Measurements from ENCODE around the gene ZSWIM1.

The ZSWIM1 gene

GRCh38 chr20:45913116-45913515 lies 32.1 kb downstream of the ZSWIM1 start:
- H3K4me1 ChIP-seq (ENCODE audit: control insufficient read depth in 1 of 2, insufficient read depth in 2 of 2, low read length in 2 of 2) = peaks cover 0 to 23% of the 10 kb centered on the region in 2 donors
- no peaks in the 10 kb centered on the region for H3K27me3 ChIP-seq (ENCODE audit: low read depth, low read length)
- H3K9me3 ChIP-seq (ENCODE audit: control insufficient read depth in 1 of 2, low read length in 2 of 2) = no peaks in the 10 kb centered on the region
- H3K4me3 ChIP-seq (ENCODE audit: low read depth in 1 of 2, low read length in 2 of 2) = no peak overlapping the region
- no peaks in the 10 kb centered on the region for H3K36me3 ChIP-seq (ENCODE audit: control insufficient read depth in 1 of 2, insufficient read depth in 2 of 2, low read length in 2 of 2)
- no peak overlapping the region for H3K27ac ChIP-seq (ENCODE audit: low read length)

- peaks cover 5 to 19% of the 10 kb centered on the region in 2 donors for H3K4me1 ChIP-seq (ENCODE audit: control insufficient read depth in 1 of 2, insufficient read depth in 2 of 2, low read length in 2 of 2)
Measured at GRCh38 chr20:45917790-45918141, 36.7 kb downstream of the ZSWIM1 start.

GRCh38 chr20:45918182-45918737 lies 37.2 kb downstream of the ZSWIM1 start:
- Histone ChIP-seq H3K9me3 (ENCODE audit: control insufficient read depth in 1 of 2, low read length in 2 of 2) (no peaks in the 10 kb centered on the region), H3K4me3 (ENCODE audit: low read depth in 1 of 2, low read length in 2 of 2) (no peak overlapping the region), H3K27ac (ENCODE audit: low read length) (peak overlapping the region; percentile 58), H3K27me3 (ENCODE audit: low read depth, low read length) (no peaks in the 10 kb centered on the region), H3K36me3 (ENCODE audit: control insufficient read depth in 1 of 2, insufficient read depth in 2 of 2, low read length in 2 of 2) (no peaks in the 10 kb centered on the region), H3K4me1 (ENCODE audit: control insufficient read depth in 1 of 2, insufficient read depth in 2 of 2, low read length in 2 of 2) (peaks cover 5 to 19% of the 10 kb centered on the region in 2 donors)

More at GRCh38 chr20:45917790-45918141, 36.7 kb downstream of the ZSWIM1 start:
- Histone ChIP-seq H3K9me3 (ENCODE audit: control insufficient read depth in 1 of 2, low read length in 2 of 2) (no peaks in the 10 kb centered on the region), H3K4me3 (ENCODE audit: low read depth in 1 of 2, low read length in 2 of 2) (no peak overlapping the region), H3K36me3 (ENCODE audit: control insufficient read depth in 1 of 2, insufficient read depth in 2 of 2, low read length in 2 of 2) (no peaks in the 10 kb centered on the region), H3K27ac (ENCODE audit: low read length) (no peak overlapping the region), H3K27me3 (ENCODE audit: low read depth, low read length) (no peaks in the 10 kb centered on the region)

GRCh38 chr20:45918779-45919537 lies 37.9 kb downstream of the ZSWIM1 start:
- peak overlapping the region; percentile 58 for H3K27ac ChIP-seq (ENCODE audit: low read length)
- no peaks in the 10 kb centered on the region for H3K9me3 ChIP-seq (ENCODE audit: control insufficient read depth in 1 of 2, low read length in 2 of 2)
- H3K27me3 ChIP-seq (ENCODE audit: low read depth, low read length) = no peaks in the 10 kb centered on the region
- H3K4me3 ChIP-seq (ENCODE audit: low read depth in 1 of 2, low read length in 2 of 2) = no peak overlapping the region
- H3K36me3 ChIP-seq (ENCODE audit: control insufficient read depth in 1 of 2, insufficient read depth in 2 of 2, low read length in 2 of 2) = no peaks in the 10 kb centered on the region
- H3K4me1 ChIP-seq (ENCODE audit: control insufficient read depth in 1 of 2, insufficient read depth in 2 of 2, low read length in 2 of 2) = peaks cover 5 to 19% of the 10 kb centered on the region in 2 donors

GRCh38 chr20:45919542-45920399 lies 38.7 kb downstream of the ZSWIM1 start:
- Histone ChIP-seq H3K36me3 (ENCODE audit: control insufficient read depth in 1 of 2, insufficient read depth in 2 of 2, low read length in 2 of 2) (no peaks in the 10 kb centered on the region), H3K27ac (ENCODE audit: low read length) (peak overlapping the region; percentile 36), H3K9me3 (ENCODE audit: control insufficient read depth in 1 of 2, low read length in 2 of 2) (no peaks in the 10 kb centered on the region), H3K4me3 (ENCODE audit: low read depth in 1 of 2, low read length in 2 of 2) (no peak overlapping the region), H3K27me3 (ENCODE audit: low read depth, low read length) (no peaks in the 10 kb centered on the region), H3K4me1 (ENCODE audit: control insufficient read depth in 1 of 2, insufficient read depth in 2 of 2, low read length in 2 of 2) (peaks cover 5 to 23% of the 10 kb centered on the region in 2 donors)

GRCh38 chr20:45920462-45921336 lies 39.7 kb downstream of the ZSWIM1 start:
- peak overlapping the region; percentile 36 for H3K27ac ChIP-seq (ENCODE audit: low read length)
- no peaks in the 10 kb centered on the region for H3K27me3 ChIP-seq (ENCODE audit: low read depth, low read length)
- H3K36me3 ChIP-seq (ENCODE audit: control insufficient read depth in 1 of 2, insufficient read depth in 2 of 2, low read length in 2 of 2) = no peaks in the 10 kb centered on the region
- H3K4me1 ChIP-seq (ENCODE audit: control insufficient read depth in 1 of 2, insufficient read depth in 2 of 2, low read length in 2 of 2) = peaks cover 5 to 23% of the 10 kb centered on the region in 2 donors
- H3K4me3 ChIP-seq (ENCODE audit: low read depth in 1 of 2, low read length in 2 of 2) = no peak overlapping the region
- H3K9me3 ChIP-seq (ENCODE audit: control insufficient read depth in 1 of 2, low read length in 2 of 2) = no peaks in the 10 kb centered on the region

- Histone ChIP-seq H3K4me3 (ENCODE audit: low read depth in 1 of 2, low read length in 2 of 2) (no peak overlapping the region), H3K36me3 (ENCODE audit: control insufficient read depth in 1 of 2, insufficient read depth in 2 of 2, low read length in 2 of 2) (no peaks in the 10 kb centered on the region), H3K9me3 (ENCODE audit: control insufficient read depth in 1 of 2, low read length in 2 of 2) (no peaks in the 10 kb centered on the region), H3K4me1 (ENCODE audit: control insufficient read depth in 1 of 2, insufficient read depth in 2 of 2, low read length in 2 of 2) (peaks cover 5 to 23% of the 10 kb centered on the region in 2 donors), H3K27me3 (ENCODE audit: low read depth, low read length) (no peaks in the 10 kb centered on the region), H3K27ac (ENCODE audit: low read length) (no peak overlapping the region)
Measured at GRCh38 chr20:45921337-45922189, 40.5 kb downstream of the ZSWIM1 start.

- no peaks in the 10 kb centered on the region for H3K9me3 ChIP-seq (ENCODE audit: control insufficient read depth in 1 of 2, low read length in 2 of 2)
- H3K27ac ChIP-seq (ENCODE audit: low read length) = peak overlapping the region; percentile 19
- H3K4me1 ChIP-seq (ENCODE audit: control insufficient read depth in 1 of 2, insufficient read depth in 2 of 2, low read length in 2 of 2) = peaks cover 2 to 11% of the 10 kb centered on the region in 2 donors
- no peaks in the 10 kb centered on the region for H3K36me3 ChIP-seq (ENCODE audit: control insufficient read depth in 1 of 2, insufficient read depth in 2 of 2, low read length in 2 of 2)
- no peak overlapping the region for H3K4me3 ChIP-seq (ENCODE audit: low read depth in 1 of 2, low read length in 2 of 2)
- H3K27me3 ChIP-seq (ENCODE audit: low read depth, low read length) = no peaks in the 10 kb centered on the region
Measured at GRCh38 chr20:45924391-45925261, 43.6 kb downstream of the ZSWIM1 start.

- no peaks in the 10 kb centered on the region for H3K27me3 ChIP-seq (ENCODE audit: low read depth, low read length)
- H3K4me1 ChIP-seq (ENCODE audit: control insufficient read depth in 1 of 2, insufficient read depth in 2 of 2, low read length in 2 of 2) = peaks cover 0 to 4% of the 10 kb centered on the region in 2 donors
- H3K27ac ChIP-seq (ENCODE audit: low read length) = no peak overlapping the region
- no peaks in the 10 kb centered on the region for H3K9me3 ChIP-seq (ENCODE audit: control insufficient read depth in 1 of 2, low read length in 2 of 2)
- no peak overlapping the region for H3K4me3 ChIP-seq (ENCODE audit: low read depth in 1 of 2, low read length in 2 of 2)
- no peaks in the 10 kb centered on the region for H3K36me3 ChIP-seq (ENCODE audit: control insufficient read depth in 1 of 2, insufficient read depth in 2 of 2, low read length in 2 of 2)
Measured at GRCh38 chr20:45925821-45926506, 44.9 kb downstream of the ZSWIM1 start.
